ENCODE results near the gene DLL4.

- TF ChIP-seq, protein P1, sequence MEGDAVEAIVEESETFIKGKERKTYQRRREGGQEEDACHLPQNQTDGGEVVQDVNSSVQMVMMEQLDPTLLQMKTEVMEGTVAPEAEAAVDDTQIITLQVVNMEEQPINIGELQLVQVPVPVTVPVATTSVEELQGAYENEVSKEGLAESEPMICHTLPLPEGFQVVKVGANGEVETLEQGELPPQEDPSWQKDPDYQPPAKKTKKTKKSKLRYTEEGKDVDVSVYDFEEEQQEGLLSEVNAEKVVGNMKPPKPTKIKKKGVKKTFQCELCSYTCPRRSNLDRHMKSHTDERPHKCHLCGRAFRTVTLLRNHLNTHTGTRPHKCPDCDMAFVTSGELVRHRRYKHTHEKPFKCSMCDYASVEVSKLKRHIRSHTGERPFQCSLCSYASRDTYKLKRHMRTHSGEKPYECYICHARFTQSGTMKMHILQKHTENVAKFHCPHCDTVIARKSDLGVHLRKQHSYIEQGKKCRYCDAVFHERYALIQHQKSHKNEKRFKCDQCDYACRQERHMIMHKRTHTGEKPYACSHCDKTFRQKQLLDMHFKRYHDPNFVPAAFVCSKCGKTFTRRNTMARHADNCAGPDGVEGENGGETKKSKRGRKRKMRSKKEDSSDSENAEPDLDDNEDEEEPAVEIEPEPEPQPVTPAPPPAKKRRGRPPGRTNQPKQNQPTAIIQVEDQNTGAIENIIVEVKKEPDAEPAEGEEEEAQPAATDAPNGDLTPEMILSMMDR (conservative IDR thresholded peaks at IDR 0.05 in 1 of 2, IDR thresholded peaks at IDR 0.05 in 1 of 2; ENCODE audit: extremely low read depth in 1 of 2, insufficient read depth in 1 of 2, low read depth in 1 of 2, low read length in 2 of 2), result no peak
- no peak for TF ChIP-seq EZH2 (IDR thresholded peaks at IDR 0.05; ENCODE audit: borderline replicate concordance, low read length)
Observed at GRCh38 chr15:40925495-40925862, 3.7 kb upstream of the DLL4 start.

All from mammary epithelial cell (primary cell).